Duodenal mucosa (tissue), 2 donors: ENCODE results near the gene PATJ.
A peak's percentile ranks its signal among the peaks of the same experiment; 100 is the strongest.
"Not testable (repeated sequence)": the region's sequence is repeated elsewhere in the genome, so short reads cannot be mapped to it uniquely, and the experiment has no call there.

ENCODE experiments used
- H3K27ac ChIP-seq: one replicate; pipeline ENCODE4 v1.7.0; 2013; ENCODE audit warnings: low read depth, low read length
- H3K27me3 ChIP-seq, 2 donors: one replicate each; pipeline ENCODE4 v1.7.0; 2013; ENCODE audit warnings: low read length in 2 of 2, control low read depth in 1 of 2; ENCODE audit not compliant: insufficient read depth in 2 of 2, control insufficient read depth in 1 of 2
- H3K36me3 ChIP-seq, 2 donors: one replicate each; pipeline ENCODE4 v1.7.0; 2013; ENCODE audit warnings: low read length in 2 of 2, control low read depth in 1 of 2; ENCODE audit not compliant: insufficient read depth in 2 of 2, control insufficient read depth in 1 of 2
- H3K4me1 ChIP-seq, 2 donors: one replicate each; pipeline ENCODE4 v1.7.0; 2013; ENCODE audit warnings: low read length in 2 of 2, control low read depth in 1 of 2; ENCODE audit not compliant: insufficient read depth in 2 of 2, control insufficient read depth in 1 of 2
- H3K4me3 ChIP-seq, 2 donors: one replicate each; pipeline ENCODE4 v1.7.0; 2013; ENCODE audit warnings: low read length in 2 of 2, low read depth in 1 of 2
- H3K9ac ChIP-seq, 2 donors: one replicate each; pipeline ENCODE4 v1.7.0; 2013; ENCODE audit warnings: low read length in 2 of 2, low read depth in 1 of 2
- H3K9me3 ChIP-seq, 2 donors: one replicate each; pipeline ENCODE4 v1.7.0; 2013; ENCODE audit warnings: low read length in 2 of 2, control low read depth in 1 of 2; ENCODE audit not compliant: control insufficient read depth in 1 of 2

PATJ gene

GRCh38 chr1:61724813-61725694, 17.2 kb upstream of the PATJ start, which contains the start of gene TM2D1:
TSS of gene TM2D1 (minus strand) at chr1:61725141. CDS start at chr1:61725120, 21 bp downstream.
- Histone ChIP-seq H3K27me3 (no peaks in the 10 kb centered on the region), H3K4me1 (peaks cover 12 to 14% of the 10 kb centered on the region in 2 donors), H3K9ac (peak within 1 kb of the TSS; percentile 92 to 100), H3K36me3 (peaks cover 0 to 4% of the 10 kb centered on the region in 2 donors), H3K9me3 (no peaks in the 10 kb centered on the region), H3K4me3 (peak within 1 kb of the TSS; percentile 96 to 100), H3K27ac (peak within 1 kb of the TSS; percentile 71)

- Histone ChIP-seq H3K4me3 (no peak overlapping the region), H3K4me1 (peaks cover 12 to 14% of the 10 kb centered on the region in 2 donors), H3K9me3 (no peaks in the 10 kb centered on the region), H3K27me3 (no peaks in the 10 kb centered on the region), H3K36me3 (no peaks in the 10 kb centered on the region), H3K27ac (no peak overlapping the region), H3K9ac (no peak overlapping the region)
These were observed 14.7 kb upstream of the PATJ start for GRCh38 chr1:61727544-61727943.

DNA sequence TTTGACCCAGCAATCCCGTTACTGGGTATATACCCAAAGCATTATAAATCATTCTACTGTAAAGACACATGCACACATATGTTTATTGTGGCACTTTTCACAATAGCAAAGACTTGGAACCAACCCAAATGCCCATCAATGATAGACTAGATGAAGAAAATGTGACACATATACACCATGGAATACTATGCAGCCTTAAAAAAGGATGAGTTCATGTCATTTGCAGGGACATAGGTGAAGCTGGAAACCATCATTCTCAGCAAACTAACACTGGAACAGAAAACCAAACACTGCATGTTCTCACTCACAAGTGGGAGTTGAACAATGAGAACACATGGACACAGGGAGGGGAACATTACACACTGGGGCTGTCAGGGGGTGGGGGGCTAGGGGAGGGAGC, 11.6 kb upstream of the PATJ start:
- not testable (repeated sequence) for H3K4me3 ChIP-seq, H3K27ac ChIP-seq, H3K4me1 ChIP-seq, H3K27me3 ChIP-seq, H3K9me3 ChIP-seq, H3K9ac ChIP-seq, H3K36me3 ChIP-seq

- Histone ChIP-seq H3K4me1 (no peaks in the 10 kb centered on the region), H3K36me3 (no peaks in the 10 kb centered on the region), H3K27me3 (no peaks in the 10 kb centered on the region), H3K4me3 (no peak overlapping the region), H3K27ac (no peak overlapping the region), H3K9me3 (no peaks in the 10 kb centered on the region), H3K9ac (no peak overlapping the region)
These were observed 9.6 kb upstream of the PATJ start for GRCh38 chr1:61732726-61733125.

DNA sequence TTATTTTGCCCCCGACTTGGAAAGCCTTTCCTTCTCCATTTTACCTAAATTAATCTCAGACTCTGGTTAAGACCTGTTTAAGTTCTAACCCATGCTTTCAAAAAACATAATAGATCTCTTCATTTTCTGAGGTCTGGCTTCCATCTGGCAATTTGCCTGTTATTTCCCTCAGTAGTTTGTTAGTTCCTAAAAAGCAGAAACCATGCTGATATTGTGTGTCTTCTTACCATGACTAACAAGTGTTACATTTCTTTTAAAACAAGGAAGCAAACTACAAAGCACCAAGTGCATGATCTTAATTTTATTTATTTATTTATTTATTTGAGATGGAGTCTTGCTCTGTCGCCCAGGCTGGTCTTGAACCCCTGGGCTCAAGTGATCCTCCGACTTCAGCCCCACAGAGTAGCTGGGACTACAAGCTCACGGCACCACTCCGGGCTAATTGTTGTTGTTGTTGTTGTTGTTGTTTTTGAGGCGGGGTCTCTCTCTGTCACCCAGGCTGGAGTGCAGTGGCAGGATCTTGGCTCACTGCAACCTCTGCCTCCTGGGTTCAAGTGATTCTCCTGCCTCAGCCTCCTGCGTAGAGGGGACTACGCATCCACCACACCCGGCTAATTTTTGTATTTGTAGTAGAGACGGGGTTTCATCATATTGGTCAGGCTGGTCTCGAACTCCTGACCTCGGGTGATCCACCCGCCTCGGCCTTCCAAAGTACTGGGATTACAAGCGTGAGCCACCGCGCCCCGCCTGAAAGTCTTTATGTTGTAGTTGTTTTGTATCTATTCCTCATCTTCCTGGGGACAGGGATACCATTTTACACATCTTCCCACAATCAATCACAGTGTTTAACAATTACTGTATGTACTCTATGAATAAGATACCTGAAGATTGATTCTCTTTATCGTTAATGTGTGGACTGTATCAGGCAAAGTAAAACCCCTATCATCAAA, 1.3 kb upstream of the PATJ start:
- H3K36me3 ChIP-seq = no peaks in the 10 kb centered on the region
- no peaks in the 10 kb centered on the region for H3K27me3 ChIP-seq
- H3K4me3 ChIP-seq = peak overlapping the region; percentile 83 to 85

GRCh38 chr1:61742620-61743430, 545 bp downstream of the PATJ start:
- H3K27me3 ChIP-seq = no peaks in the 10 kb centered on the region
- no peaks in the 10 kb centered on the region for H3K9me3 ChIP-seq
- H3K4me3 ChIP-seq = peak overlapping the region; percentile 83 to 85
- H3K4me1 ChIP-seq = peaks cover 10 to 24% of the 10 kb centered on the region in 2 donors
- H3K9ac ChIP-seq = peak overlapping the region; percentile 85 to 87
- H3K27ac ChIP-seq = peak overlapping the region; percentile 92
- no peaks in the 10 kb centered on the region for H3K36me3 ChIP-seq

More for the DNA sequence above, 1.3 kb upstream of the PATJ start:
- H3K27ac ChIP-seq = no peak overlapping the region
- peaks cover 6 to 13% of the 10 kb centered on the region in 2 donors for H3K4me1 ChIP-seq
- H3K9ac ChIP-seq = peak overlapping the region in 1 of 2 donors; percentile 75
- H3K9me3 ChIP-seq = no peaks in the 10 kb centered on the region

GRCh38 chr1:61743431-61743705, 1.1 kb downstream of the PATJ start:
- H3K4me1 ChIP-seq = peaks cover 10 to 24% of the 10 kb centered on the region in 2 donors
- no peaks in the 10 kb centered on the region for H3K36me3 ChIP-seq
- H3K27ac ChIP-seq = peak overlapping the region; percentile 65
- H3K9ac ChIP-seq = peak overlapping the region; percentile 85 to 87
- no peaks in the 10 kb centered on the region for H3K9me3 ChIP-seq
- H3K4me3 ChIP-seq = peak overlapping the region; percentile 83 to 85
- no peaks in the 10 kb centered on the region for H3K27me3 ChIP-seq

- no peaks in the 10 kb centered on the region for H3K9me3 ChIP-seq
- peaks cover 10 to 24% of the 10 kb centered on the region in 2 donors for H3K4me1 ChIP-seq
- peak overlapping the region; percentile 83 to 85 for H3K4me3 ChIP-seq
- peak overlapping the region in 1 of 2 donors; percentile 85 for H3K9ac ChIP-seq
- no peak overlapping the region for H3K27ac ChIP-seq
- no peaks in the 10 kb centered on the region for H3K36me3 ChIP-seq
- H3K27me3 ChIP-seq = no peaks in the 10 kb centered on the region
These were observed 1.7 kb downstream of the PATJ start for GRCh38 chr1:61743716-61744580.

GRCh38 chr1:61746813-61747212, 4.5 kb downstream of the PATJ start:
- Histone ChIP-seq H3K27me3 (no peaks in the 10 kb centered on the region), H3K27ac (no peak overlapping the region), H3K9ac (no peak overlapping the region), H3K36me3 (no peaks in the 10 kb centered on the region), H3K4me1 (peaks cover 6 to 18% of the 10 kb centered on the region in 2 donors), H3K4me3 (no peak overlapping the region), H3K9me3 (no peaks in the 10 kb centered on the region)
